Measurements from ENCODE around the gene ARF5. TPM values are rescaled to one million over a fixed set of nuclear protein-coding genes. Genes with fewer than 3 reads are reported as not detected.
A peak's percentile ranks its signal among the peaks of the same experiment; 100 is the strongest.

The ARF5 gene
- total RNA-seq, 1 experiment from 2014 or later, result 133 TPM

GRCh38 chr7:127598318-127598717, 10.1 kb downstream of the ARF5 start:
- peak; percentile 31 for DNase-seq (ENCODE audit: unreplicated experiment)
- no peaks in the 10 kb centered on the region for H3K4me1 Mint-ChIP-seq (ENCODE audit: insufficient read depth, unreplicated experiment)
- H3K27ac Mint-ChIP-seq (ENCODE audit: low read depth, unreplicated experiment), result no peak overlapping the region
- intact Hi-C loops (cut with micrococcal nuclease), result no loop called here
- ChIA-PET CTCF (interaction anchor here (1.0 kb wide), 1 partner anchor 9 kb away, joined by 3 read pairs; no protein-coding TSS in a partner anchor), POLR2A (no interaction called here)
- no peak overlapping the region for H3K4me3 Mint-ChIP-seq (ENCODE audit: unreplicated experiment)
- H3K27me3 Mint-ChIP-seq (ENCODE audit: insufficient read depth, unreplicated experiment), result peaks cover 18% of the 10 kb centered on the region
- peak; percentile 27 for TF ChIP-seq CTCF (IDR thresholded peaks at IDR 0.05; ENCODE audit: unreplicated experiment)
- no peaks in the 10 kb centered on the region for H3K9me3 Mint-ChIP-seq (ENCODE audit: unreplicated experiment)
- no peaks in the 10 kb centered on the region for H3K36me3 Mint-ChIP-seq (ENCODE audit: insufficient read depth, unreplicated experiment)
- BruUV-seq (replicated peaks), result no TSS peak

GRCh38 chr7:127600885-127601284, 12.7 kb downstream of the ARF5 start:
- BruUV-seq (replicated peaks), result no TSS peak
- intact Hi-C loops (cut with micrococcal nuclease), result no loop called here
- peaks cover 18% of the 10 kb centered on the region for H3K27me3 Mint-ChIP-seq (ENCODE audit: insufficient read depth, unreplicated experiment)
- H3K4me1 Mint-ChIP-seq (ENCODE audit: insufficient read depth, unreplicated experiment), result no peaks in the 10 kb centered on the region
- TF ChIP-seq CTCF (IDR thresholded peaks at IDR 0.05; ENCODE audit: unreplicated experiment), result no peak
- POLR2A ChIA-PET, result no interaction called here
- H3K27ac Mint-ChIP-seq (ENCODE audit: low read depth, unreplicated experiment), result no peak overlapping the region
- DNase-seq (ENCODE audit: unreplicated experiment), result no peak
- H3K4me3 Mint-ChIP-seq (ENCODE audit: unreplicated experiment), result no peak overlapping the region
- no peaks in the 10 kb centered on the region for H3K36me3 Mint-ChIP-seq (ENCODE audit: insufficient read depth, unreplicated experiment)
- CTCF ChIA-PET, result interaction anchor here (0.6 to 1.0 kb wide), 2 partner anchors 13 to 27 kb away, joined by 3 read pairs; partner anchors contain the start of gene ARF5
- no peaks in the 10 kb centered on the region for H3K9me3 Mint-ChIP-seq (ENCODE audit: unreplicated experiment)

- no peaks in the 10 kb centered on the region for H3K4me1 Mint-ChIP-seq (ENCODE audit: insufficient read depth, unreplicated experiment)
- intact Hi-C loops (cut with micrococcal nuclease), result no loop called here
- ChIA-PET POLR2A (interaction anchor here (1.0 kb wide), 1 partner anchor 20 kb away, joined by 3 read pairs; no protein-coding TSS in a partner anchor), CTCF (no interaction called here)
- DNase-seq (ENCODE audit: unreplicated experiment), result no peak
- BruUV-seq (replicated peaks), result no TSS peak
- no peak overlapping the region for H3K4me3 Mint-ChIP-seq (ENCODE audit: unreplicated experiment)
- peaks cover 17% of the 10 kb centered on the region for H3K27me3 Mint-ChIP-seq (ENCODE audit: insufficient read depth, unreplicated experiment)
- H3K27ac Mint-ChIP-seq (ENCODE audit: low read depth, unreplicated experiment), result no peak overlapping the region
- no peaks in the 10 kb centered on the region for H3K36me3 Mint-ChIP-seq (ENCODE audit: insufficient read depth, unreplicated experiment)
- no peak for TF ChIP-seq CTCF (IDR thresholded peaks at IDR 0.05; ENCODE audit: unreplicated experiment)
- peaks cover 8% of the 10 kb centered on the region for H3K9me3 Mint-ChIP-seq (ENCODE audit: unreplicated experiment)
Observed at GRCh38 chr7:127608446-127608845, 20.2 kb downstream of the ARF5 start.

GRCh38 chr7:127609297-127609696, 21.1 kb downstream of the ARF5 start:
- Mint-ChIP-seq H3K9me3 (ENCODE audit: unreplicated experiment) (peaks cover 8% of the 10 kb centered on the region), H3K4me3 (ENCODE audit: unreplicated experiment) (no peak overlapping the region), H3K4me1 (ENCODE audit: insufficient read depth, unreplicated experiment) (no peaks in the 10 kb centered on the region), H3K36me3 (ENCODE audit: insufficient read depth, unreplicated experiment) (no peaks in the 10 kb centered on the region), H3K27me3 (ENCODE audit: insufficient read depth, unreplicated experiment) (peaks cover 26% of the 10 kb centered on the region), H3K27ac (ENCODE audit: low read depth, unreplicated experiment) (no peak overlapping the region)
- CTCF ChIA-PET, result no interaction called here
- DNase-seq (ENCODE audit: unreplicated experiment), result no peak
- no TSS peak for BruUV-seq (replicated peaks)
- POLR2A ChIA-PET, result no interaction called here
- no peak for TF ChIP-seq CTCF (IDR thresholded peaks at IDR 0.05; ENCODE audit: unreplicated experiment)
- intact Hi-C loops (cut with micrococcal nuclease), result no loop called here
